CD4-positive, alpha-beta T cell treated with Interleukin-17A for 4 hours (primary cell): Measurements from ENCODE around the gene FCN3.

Experiments
- DNase-seq: peaks from one replicate; pipeline ENCODE4 v3.0.0-alpha.2; 2020; ENCODE audit warnings: mixed read lengths

FCN3 gene

DNA sequence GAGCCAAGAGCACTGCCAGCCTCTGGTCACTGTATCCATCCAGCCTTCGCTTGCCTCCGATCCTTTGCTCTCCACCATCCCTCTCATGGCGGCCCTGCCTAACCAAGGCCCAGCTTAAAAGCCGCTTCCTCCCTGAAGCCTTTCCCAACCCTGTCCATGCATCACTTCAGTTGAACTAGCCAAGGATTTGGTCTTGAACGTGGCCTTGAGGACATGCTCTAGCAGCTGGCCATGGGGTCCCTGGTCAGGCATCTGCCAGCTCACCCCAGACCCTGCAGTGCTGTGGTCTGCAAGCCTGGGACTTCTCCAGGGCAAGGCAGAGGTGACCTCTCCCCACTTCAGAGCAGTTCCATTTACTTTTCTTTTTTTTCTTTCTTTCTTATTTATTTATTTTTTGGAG, 37.9 kb downstream of the FCN3 start:
- DNase-seq: no peak

DNA sequence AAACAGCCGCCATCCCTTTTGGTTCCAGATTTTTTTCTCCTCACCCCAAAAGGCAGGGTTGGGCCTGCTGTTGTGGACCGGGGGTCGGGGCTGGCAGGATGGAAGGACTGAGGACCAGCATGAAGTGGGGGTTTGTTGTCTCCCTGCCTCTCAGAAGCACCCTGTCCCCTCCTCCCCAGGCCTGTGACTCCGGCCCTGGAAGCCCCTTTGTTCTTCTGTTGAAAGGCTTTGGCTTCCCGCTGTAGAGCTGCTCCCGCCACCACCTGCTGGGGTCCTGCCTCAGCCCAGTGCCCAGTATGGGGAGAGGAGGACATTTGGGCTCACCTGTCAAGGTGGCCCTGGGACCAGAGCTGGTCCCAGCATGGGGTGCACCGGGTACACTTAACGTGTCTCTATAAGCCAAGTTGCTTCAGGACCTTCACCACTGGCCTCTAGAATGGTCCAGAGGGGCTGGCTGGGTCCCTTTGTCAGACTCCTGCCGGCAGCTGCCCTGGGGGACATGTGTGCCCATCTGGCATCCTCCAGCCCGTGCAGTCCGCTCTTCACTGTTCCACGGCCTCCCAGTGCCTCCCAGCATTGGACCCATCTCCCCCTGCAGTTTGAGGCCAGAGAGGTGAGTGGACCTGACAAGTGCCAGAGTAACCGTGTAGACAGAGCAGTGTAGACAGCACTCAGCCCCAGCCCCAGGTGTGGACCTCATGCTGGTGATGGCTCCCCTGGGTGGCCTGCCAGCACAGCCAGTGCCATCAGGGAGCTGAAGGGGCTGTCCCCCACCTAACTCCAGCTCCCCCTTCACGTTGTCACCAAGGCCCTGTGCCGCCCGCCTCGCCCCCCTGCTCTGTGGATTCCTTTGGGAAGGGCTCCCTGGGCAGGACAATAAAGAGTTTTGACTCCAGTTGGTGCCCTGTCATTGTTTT, 38.9 kb downstream of the FCN3 start:
- no peak for DNase-seq

DNA sequence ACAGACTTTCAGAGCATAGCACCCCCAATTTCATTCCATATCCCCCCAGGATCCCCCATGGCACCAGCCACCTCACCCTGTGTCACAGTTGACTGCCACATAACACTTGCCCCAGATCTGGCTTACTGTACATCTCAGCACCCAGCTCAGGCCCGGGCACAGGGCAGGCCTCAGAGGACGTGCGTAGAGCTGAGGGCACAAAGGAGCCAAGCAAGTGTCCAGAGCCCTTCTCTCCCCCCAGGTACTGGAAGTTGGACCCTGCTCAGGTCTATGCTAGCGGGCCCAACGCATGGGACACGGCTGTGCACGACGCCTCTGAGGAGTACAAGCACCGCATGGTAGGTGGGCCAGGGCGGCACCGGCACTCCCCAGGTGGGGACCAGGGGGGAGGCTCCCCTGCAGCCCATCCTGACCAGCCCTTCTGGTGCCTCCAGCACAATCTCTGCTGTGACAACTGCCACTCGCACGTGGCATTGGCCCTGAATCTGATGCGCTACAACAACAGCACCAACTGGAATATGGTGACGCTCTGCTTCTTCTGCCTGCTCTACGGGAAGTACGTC, 40.8 kb downstream of the FCN3 start:
- DNase-seq: no peak

DNA sequence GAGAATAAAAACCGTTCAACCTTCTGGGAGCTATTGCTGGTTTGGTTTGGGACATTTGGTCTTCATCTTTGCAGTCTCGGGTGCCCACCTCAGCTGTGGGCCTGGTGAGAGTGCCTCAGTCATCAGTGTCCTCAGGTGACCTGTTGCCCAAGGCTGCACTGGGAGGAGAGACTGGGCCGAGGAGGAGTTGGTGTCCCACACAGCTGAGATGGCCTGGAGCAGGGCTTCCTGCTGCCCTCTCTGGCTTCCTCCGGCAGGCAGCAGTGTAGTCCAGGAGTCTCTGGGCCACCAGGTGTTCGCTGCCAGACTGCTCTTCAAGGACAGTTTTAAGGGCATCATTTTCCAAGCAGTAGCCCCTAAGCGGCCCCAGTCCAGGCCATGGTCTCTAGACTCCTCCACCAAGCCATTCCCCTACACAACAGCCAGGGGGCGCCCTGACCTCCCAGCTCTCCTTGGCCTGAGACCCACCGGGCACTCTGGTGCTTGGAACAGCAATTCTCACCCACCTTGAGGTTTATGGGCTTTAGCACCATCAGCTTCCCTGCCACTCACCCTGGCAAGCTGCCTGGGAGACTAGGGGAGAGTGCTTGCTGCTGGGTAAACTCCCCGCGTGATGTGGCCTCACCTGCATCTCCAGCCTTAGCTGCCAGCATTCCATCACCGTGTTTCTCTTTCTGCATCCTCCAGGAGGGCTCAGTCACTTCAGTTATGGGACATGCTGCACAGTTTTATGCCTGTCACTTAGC, 41.9 kb downstream of the FCN3 start:
- peak; percentile 75 for DNase-seq

DNA sequence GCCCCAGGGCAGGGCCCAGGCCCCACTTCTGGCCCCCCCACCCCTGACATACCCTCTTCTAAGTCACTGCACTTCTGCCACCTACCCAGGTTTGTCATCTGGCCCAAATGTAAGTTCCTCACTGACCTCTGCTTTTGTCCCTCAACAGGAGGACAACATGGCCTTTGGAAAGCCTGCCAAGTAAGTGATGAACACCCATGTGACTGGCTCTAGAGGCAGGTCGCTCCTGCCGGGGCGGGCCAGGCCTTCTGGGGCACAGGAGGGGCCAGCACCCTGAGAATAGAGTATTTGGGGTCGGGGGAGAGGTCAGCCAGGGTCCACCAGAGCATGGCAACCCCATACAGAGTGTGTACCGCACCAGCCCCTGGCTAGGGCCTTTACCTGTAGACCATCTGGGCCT, 42.7 kb downstream of the FCN3 start:
- DNase-seq: no peak

DNA sequence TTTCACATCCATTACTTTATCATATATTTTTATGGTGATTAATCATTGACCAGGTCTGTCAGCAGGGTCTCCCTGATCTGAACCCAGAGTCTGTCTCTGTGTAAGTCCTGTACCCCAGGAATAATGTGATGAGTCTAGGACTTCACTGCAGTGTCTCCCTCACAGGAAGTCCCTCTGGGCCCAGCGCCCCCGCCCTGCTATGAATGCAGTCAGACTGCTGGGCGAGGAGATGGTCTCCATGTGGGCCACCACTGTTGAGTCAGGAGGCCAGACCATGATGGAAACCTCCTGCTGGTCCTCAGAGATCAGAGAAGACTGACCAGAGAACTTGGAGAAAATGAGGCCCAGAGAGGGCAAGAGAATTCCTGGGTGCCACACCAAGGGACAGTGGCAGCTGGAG, 43.2 kb downstream of the FCN3 start:
- no peak for DNase-seq

DNA sequence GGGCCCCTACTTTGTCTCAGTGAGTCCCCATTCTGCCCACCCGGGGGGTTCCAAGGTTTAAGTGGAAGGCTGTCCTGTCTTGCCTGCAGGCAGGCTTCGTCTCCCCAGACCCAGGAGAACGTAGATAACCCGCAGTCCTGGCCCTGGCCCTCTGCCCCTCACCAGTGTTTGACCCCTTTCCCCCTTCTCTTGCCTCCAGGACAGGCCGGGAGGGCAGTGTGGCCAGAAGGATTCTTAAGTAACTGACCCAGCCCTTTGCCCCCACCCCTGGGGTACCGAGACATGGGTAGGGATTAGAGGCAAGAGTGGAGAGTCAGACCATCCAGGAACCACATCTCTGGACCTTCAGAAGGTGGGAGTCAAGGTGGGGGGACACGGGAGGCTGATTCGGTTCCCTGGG, 43.8 kb downstream of the FCN3 start:
- no peak for DNase-seq

DNA sequence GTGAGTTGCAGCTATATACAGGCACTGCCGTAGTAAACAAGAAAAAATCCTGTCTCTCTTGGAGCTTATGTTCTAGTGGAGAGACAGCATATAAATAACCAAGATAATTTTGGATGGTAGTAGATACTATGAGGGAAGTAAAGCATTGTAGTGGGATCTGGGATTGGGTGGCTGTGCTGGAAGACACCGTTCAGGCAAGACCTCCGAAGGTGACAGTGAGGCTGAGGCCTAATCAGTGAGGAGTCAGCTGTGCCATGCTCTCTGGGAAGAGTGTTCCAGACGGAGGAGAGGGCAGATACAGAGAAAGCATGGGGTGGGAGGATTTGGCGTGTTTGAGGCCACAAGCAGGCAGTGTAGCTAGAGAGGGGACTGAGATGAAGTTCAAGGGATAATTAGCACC, 46.7 kb downstream of the FCN3 start:
- no peak for DNase-seq

DNA sequence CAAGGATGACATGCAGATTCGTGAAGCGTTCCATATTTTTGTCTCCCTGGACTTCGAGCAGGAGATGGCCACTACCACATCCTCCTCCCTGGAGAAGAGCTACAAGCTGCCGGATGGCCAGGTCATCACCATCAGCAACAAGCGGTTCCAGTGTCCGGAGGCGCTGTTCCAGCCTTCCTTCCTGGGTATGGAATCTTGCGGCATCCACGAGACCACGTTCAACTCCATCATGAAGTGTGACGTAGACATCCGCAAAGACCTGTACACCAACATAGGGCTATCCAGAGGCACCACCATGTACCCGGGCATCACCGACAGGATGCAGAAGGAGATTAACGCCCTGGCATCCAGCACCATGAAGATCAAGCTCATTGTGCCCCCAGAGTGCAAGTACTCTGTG, 49.3 kb downstream of the FCN3 start:
- no peak for DNase-seq

DNA sequence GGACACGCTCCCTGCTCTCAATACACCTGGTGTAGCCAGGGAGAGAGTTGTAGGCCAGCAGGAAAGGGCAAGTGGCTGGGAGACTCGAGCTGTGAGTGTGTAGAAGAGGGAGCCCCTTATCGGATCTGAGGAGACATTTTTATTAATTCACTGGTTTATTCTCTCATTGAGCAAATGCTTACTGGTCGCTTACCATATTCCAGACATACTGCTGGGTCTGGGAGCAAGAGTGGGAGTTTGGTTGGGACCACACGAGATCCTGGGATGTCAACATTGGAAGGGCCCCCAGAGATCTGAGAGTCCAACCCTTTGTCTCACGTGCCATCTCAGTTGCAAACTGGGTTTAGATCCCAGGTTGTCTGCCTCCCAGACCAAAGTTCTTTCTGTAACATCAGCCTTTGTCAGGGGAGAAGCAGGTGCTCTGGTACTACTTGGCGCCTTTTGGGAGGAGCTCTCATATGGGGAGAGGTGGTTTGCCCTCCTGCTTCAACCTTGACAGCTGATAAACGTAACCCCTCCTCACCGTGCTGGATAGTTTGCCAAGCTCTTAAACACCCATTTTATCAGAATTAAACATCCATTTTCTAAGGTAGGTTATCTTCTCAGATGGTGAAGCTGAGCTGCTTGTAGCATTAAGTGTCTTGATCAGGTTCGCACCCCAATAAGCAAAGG, 51.9 kb downstream of the FCN3 start:
- no peak for DNase-seq

DNA sequence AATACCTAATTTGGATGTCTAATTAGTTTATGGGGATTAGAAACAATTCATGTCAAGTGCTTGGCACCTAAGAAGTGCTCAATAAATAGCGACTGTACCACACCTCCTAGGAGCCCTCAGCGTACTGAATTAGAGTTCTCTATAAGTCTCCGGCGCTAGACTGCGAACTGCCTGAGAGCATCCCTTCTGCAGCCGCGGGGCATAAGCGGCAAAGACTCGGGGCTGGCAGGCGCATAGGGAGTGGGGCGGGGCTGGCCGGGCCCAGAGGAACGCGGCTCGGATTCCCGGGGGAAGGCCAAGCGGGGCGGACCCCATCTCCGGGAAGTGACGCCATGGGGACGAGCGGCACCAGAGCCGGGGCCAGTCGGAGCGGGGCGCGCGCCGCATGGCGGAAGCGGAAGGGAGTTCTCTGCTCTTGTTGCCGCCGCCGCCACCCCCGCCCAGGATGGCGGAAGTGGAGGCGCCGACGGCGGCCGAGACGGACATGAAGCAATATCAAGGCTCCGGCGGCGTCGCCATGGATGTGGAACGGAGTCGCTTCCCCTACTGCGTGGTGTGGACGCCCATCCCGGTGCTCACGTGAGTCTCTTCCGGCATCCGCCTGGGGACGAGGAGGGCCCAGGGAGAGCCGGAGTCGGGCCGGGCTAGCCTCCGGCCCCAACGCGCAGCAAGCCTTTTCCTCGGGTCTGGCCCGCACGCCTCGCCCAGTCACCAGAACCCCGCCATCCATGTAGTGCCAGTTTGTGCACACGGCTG, 52.6 kb downstream of the FCN3 start, which contains the start of gene TMEM222:
TSS of gene TMEM222 (plus strand) at position 351 of the 756 bp plus-strand sequence. CDS start at position 386, 35 bp downstream.
- peak; percentile 97 for DNase-seq
